ENCODE measurements around the gene COL27A1.

DNA sequence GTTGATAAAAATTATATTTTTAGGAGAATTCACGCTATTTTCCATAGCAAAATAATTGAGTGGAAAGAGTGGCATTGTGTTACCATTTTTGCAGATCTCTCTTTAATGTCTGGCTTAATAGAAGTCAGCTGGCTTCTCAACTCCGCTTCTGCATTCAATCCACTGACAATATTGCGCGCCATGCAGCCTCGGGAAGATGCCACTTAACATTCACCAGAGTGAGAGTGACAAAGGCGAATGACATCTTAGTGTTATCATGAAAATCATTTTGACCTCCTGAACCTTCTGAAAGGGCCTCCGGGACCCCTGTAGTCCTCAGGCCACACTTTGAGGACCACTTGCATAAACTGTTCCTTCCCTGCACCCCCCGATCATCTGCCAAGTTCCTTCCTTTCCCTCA, 87.5 kb downstream of the COL27A1 start:
- TF ChIP-seq, protein P1, sequence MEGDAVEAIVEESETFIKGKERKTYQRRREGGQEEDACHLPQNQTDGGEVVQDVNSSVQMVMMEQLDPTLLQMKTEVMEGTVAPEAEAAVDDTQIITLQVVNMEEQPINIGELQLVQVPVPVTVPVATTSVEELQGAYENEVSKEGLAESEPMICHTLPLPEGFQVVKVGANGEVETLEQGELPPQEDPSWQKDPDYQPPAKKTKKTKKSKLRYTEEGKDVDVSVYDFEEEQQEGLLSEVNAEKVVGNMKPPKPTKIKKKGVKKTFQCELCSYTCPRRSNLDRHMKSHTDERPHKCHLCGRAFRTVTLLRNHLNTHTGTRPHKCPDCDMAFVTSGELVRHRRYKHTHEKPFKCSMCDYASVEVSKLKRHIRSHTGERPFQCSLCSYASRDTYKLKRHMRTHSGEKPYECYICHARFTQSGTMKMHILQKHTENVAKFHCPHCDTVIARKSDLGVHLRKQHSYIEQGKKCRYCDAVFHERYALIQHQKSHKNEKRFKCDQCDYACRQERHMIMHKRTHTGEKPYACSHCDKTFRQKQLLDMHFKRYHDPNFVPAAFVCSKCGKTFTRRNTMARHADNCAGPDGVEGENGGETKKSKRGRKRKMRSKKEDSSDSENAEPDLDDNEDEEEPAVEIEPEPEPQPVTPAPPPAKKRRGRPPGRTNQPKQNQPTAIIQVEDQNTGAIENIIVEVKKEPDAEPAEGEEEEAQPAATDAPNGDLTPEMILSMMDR (IDR thresholded peaks at IDR 0.05), result no peak
- no peak for TF ChIP-seq POLR2A (IDR thresholded peaks at IDR 0.05)
- TF ChIP-seq POLR2AphosphoS5 (IDR thresholded peaks at IDR 0.05), result no peak
